22Rv1 (cell line): ENCODE results near the gene GPC6.

Experiments used
- H3K27ac ChIP-seq: fragments of 450-650 bp; 2 replicates; pipeline ENCODE4 v1.5.1; 2017
- CTCF ChIP-seq: fragments of 450-650 bp; IDR thresholded peaks from 2 replicates; pipeline ENCODE4 v1.5.1; 2017; ENCODE audit warnings: mild to moderate bottlenecking
- ZFX ChIP-seq: fragments of 450-650 bp; IDR thresholded peaks from 2 replicates; pipeline ENCODE4 v1.6.1; 2017; ENCODE audit warnings: antibody characterized with exemption, borderline replicate concordance

The GPC6 gene

GRCh38 chr13:93345770-93346169 lies 119.2 kb downstream of the GPC6 start:
- no peak overlapping the region for H3K27ac ChIP-seq
- TF ChIP-seq CTCF (no peak), ZFX (no peak)

- no peak for TF ChIP-seq ZFX
- TF ChIP-seq CTCF: no peak
- no peak overlapping the region for H3K27ac ChIP-seq
Observed at GRCh38 chr13:93352616-93353015, 126.0 kb downstream of the GPC6 start.

- TF ChIP-seq ZFX (no peak), CTCF (no peak)
- no peak overlapping the region for H3K27ac ChIP-seq
Observed at GRCh38 chr13:93355094-93355493, 128.5 kb downstream of the GPC6 start.

- no peak overlapping the region for H3K27ac ChIP-seq
- TF ChIP-seq CTCF: no peak
- no peak for TF ChIP-seq ZFX
Observed at GRCh38 chr13:93356469-93356868, 129.9 kb downstream of the GPC6 start.

- H3K27ac ChIP-seq: no peak overlapping the region
- TF ChIP-seq ZFX (no peak), CTCF (no peak)
Observed at GRCh38 chr13:93360021-93360420, 133.4 kb downstream of the GPC6 start.

- TF ChIP-seq CTCF (no peak), ZFX (no peak)
- peak overlapping the region; percentile 47 for H3K27ac ChIP-seq
Observed at GRCh38 chr13:93361703-93362102, 135.1 kb downstream of the GPC6 start.

GRCh38 chr13:93364166-93364565 lies 137.6 kb downstream of the GPC6 start:
- H3K27ac ChIP-seq: no peak overlapping the region
- TF ChIP-seq CTCF (no peak), ZFX (no peak)
